Liver (tissue), 2 donors: ENCODE data around the gene TMEM154.

Experiments
- ATF3 ChIP-seq: IDR thresholded peaks from 2 replicates; pipeline ENCODE4 v1.6.1; 2016; ENCODE audit warnings: antibody characterized with exemption
- REST ChIP-seq: IDR thresholded peaks from 2 replicates; pipeline ENCODE4 v1.6.1; 2016; ENCODE audit warnings: antibody characterized with exemption, mild to moderate bottlenecking
- donor health status: healthy.

GRCh38 chr4:152579916-152580315 lies 99.9 kb downstream of the TMEM154 start:
- TF ChIP-seq REST (no peak), ATF3 (no peak)
